Measurements from ENCODE around the gene VLDLR.

VLDLR gene

GRCh38 chr9:2603621-2604020, 18.0 kb upstream of the VLDLR start:
- H3K9me3 ChIP-seq (ENCODE audit: control insufficient read depth, insufficient read depth, low read length), result no peaks in the 10 kb centered on the region
- H3K27me3 ChIP-seq (ENCODE audit: control insufficient read depth, insufficient read depth, low read length), result no peaks in the 10 kb centered on the region
- H3K36me3 ChIP-seq (ENCODE audit: control insufficient read depth, insufficient read depth, low read length), result no peaks in the 10 kb centered on the region
- no peak overlapping the region for H3K4me3 ChIP-seq (ENCODE audit: low read depth, low read length)
- no peaks in the 10 kb centered on the region for H3K4me1 ChIP-seq (ENCODE audit: control insufficient read depth, insufficient read depth, low read length)
- H3K9ac ChIP-seq (ENCODE audit: low read depth, low read length), result no peak overlapping the region

GRCh38 chr9:2605246-2605645, 16.3 kb upstream of the VLDLR start:
- no peaks in the 10 kb centered on the region for H3K9me3 ChIP-seq (ENCODE audit: control insufficient read depth, insufficient read depth, low read length)
- H3K9ac ChIP-seq (ENCODE audit: low read depth, low read length), result no peak overlapping the region
- no peak overlapping the region for H3K4me3 ChIP-seq (ENCODE audit: low read depth, low read length)
- H3K4me1 ChIP-seq (ENCODE audit: control insufficient read depth, insufficient read depth, low read length), result no peaks in the 10 kb centered on the region
- no peaks in the 10 kb centered on the region for H3K27me3 ChIP-seq (ENCODE audit: control insufficient read depth, insufficient read depth, low read length)
- H3K36me3 ChIP-seq (ENCODE audit: control insufficient read depth, insufficient read depth, low read length), result no peaks in the 10 kb centered on the region

GRCh38 chr9:2608276-2608675, 13.3 kb upstream of the VLDLR start:
- no peaks in the 10 kb centered on the region for H3K36me3 ChIP-seq (ENCODE audit: control insufficient read depth, insufficient read depth, low read length)
- no peak overlapping the region for H3K4me3 ChIP-seq (ENCODE audit: low read depth, low read length)
- H3K9me3 ChIP-seq (ENCODE audit: control insufficient read depth, insufficient read depth, low read length), result no peaks in the 10 kb centered on the region
- peaks cover 5% of the 10 kb centered on the region for H3K4me1 ChIP-seq (ENCODE audit: control insufficient read depth, insufficient read depth, low read length)
- H3K9ac ChIP-seq (ENCODE audit: low read depth, low read length), result no peak overlapping the region
- H3K27me3 ChIP-seq (ENCODE audit: control insufficient read depth, insufficient read depth, low read length), result no peaks in the 10 kb centered on the region

DNA sequence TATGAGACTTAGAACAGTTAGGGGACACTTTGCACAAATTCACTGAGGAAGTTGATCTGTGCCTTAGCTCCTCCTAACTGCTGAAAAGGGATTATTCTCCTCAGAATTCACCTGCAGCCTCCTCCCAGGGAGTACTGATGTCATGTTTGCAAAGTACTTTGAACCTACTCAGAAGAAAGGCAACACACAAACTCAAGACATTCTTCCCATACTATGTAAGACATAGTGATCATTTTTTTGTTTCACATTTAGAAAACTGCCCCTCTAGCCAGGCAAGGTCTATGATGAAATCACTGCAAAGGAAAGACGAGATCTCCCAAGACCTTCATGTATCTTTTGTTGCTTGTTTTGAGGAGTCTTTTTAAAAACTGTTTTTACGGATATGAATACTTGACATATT, 10.6 kb upstream of the VLDLR start:
- H3K4me1 ChIP-seq (ENCODE audit: control insufficient read depth, insufficient read depth, low read length), result peaks cover 24% of the 10 kb centered on the region
- H3K27me3 ChIP-seq (ENCODE audit: control insufficient read depth, insufficient read depth, low read length), result no peaks in the 10 kb centered on the region
- H3K9me3 ChIP-seq (ENCODE audit: control insufficient read depth, insufficient read depth, low read length), result no peaks in the 10 kb centered on the region
- no peak overlapping the region for H3K9ac ChIP-seq (ENCODE audit: low read depth, low read length)
- no peaks in the 10 kb centered on the region for H3K36me3 ChIP-seq (ENCODE audit: control insufficient read depth, insufficient read depth, low read length)
- H3K4me3 ChIP-seq (ENCODE audit: low read depth, low read length), result no peak overlapping the region

DNA sequence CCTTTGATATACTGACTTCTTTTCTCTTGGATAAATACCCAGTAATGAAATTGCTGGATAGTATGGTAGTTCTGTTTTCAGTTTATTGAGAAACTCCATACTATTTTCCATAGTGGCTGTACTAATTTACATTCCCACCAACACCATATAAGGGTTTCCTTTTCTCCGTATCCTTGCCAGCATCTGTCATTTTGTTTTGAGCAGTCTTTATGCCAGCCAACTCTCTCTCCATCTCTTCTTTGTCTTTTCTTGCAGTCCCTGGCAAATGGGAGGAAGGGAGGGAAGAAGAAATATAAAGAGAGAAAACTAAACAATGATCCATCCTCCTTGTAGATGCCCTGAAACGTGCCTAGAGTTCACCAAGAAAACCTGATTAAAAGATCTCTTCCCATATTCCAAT, 9.6 kb upstream of the VLDLR start:
- Histone ChIP-seq H3K9me3 (ENCODE audit: control insufficient read depth, insufficient read depth, low read length) (no peaks in the 10 kb centered on the region), H3K9ac (ENCODE audit: low read depth, low read length) (no peak overlapping the region), H3K4me3 (ENCODE audit: low read depth, low read length) (no peak overlapping the region), H3K36me3 (ENCODE audit: control insufficient read depth, insufficient read depth, low read length) (no peaks in the 10 kb centered on the region), H3K4me1 (ENCODE audit: control insufficient read depth, insufficient read depth, low read length) (peaks cover 24% of the 10 kb centered on the region), H3K27me3 (ENCODE audit: control insufficient read depth, insufficient read depth, low read length) (no peaks in the 10 kb centered on the region)

DNA sequence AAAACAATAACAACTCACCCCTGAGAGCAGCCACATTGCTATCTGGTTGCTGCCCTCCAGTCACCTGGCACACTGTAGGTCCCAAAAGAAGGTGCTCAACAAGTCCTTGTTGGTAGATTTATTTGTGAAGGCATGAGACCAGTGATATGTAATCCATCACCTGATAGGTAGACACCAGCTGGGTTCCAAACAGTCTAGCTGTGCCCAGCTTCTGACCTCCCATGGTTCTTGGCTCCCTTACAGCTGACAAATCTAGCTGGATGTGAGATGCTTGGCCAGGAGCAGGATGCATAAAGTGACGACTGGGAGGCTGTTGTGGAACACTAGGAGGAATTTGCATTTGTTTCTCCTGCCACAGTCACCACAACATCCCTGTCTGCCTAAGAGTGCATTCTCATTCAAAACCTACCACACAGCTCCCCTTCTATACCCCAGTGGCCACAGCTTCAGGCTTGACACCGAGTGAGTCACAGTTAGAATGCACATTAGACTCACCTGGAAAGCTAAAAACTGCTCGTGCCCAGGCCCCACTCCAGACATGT, 7.8 kb upstream of the VLDLR start:
- Histone ChIP-seq H3K9ac (ENCODE audit: low read depth, low read length) (no peak overlapping the region), H3K4me1 (ENCODE audit: control insufficient read depth, insufficient read depth, low read length) (peaks cover 24% of the 10 kb centered on the region), H3K9me3 (ENCODE audit: control insufficient read depth, insufficient read depth, low read length) (no peaks in the 10 kb centered on the region), H3K36me3 (ENCODE audit: control insufficient read depth, insufficient read depth, low read length) (no peaks in the 10 kb centered on the region), H3K4me3 (ENCODE audit: low read depth, low read length) (no peak overlapping the region), H3K27me3 (ENCODE audit: control insufficient read depth, insufficient read depth, low read length) (no peaks in the 10 kb centered on the region)

DNA sequence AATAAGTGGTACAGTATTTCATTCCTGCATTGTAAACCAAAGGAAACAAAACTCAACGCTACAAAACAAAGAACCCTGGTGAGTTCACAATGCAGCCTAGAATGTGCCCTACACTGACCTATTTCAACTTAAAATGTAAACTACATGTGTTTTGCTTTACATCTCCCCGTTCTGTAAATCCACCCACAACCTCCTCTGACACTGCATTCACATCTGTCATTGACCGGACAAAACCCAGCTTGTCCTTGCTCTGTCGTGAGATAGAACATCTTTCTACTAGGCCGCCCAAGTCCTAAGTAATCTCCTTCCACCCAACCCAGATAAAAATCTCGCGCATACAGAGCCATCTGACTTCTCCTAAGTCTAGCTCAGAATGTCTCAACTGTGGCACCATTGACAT, 6.1 kb upstream of the VLDLR start:
- no peaks in the 10 kb centered on the region for H3K36me3 ChIP-seq (ENCODE audit: control insufficient read depth, insufficient read depth, low read length)
- H3K27me3 ChIP-seq (ENCODE audit: control insufficient read depth, insufficient read depth, low read length), result peaks cover 10% of the 10 kb centered on the region
- no peak overlapping the region for H3K9ac ChIP-seq (ENCODE audit: low read depth, low read length)
- H3K9me3 ChIP-seq (ENCODE audit: control insufficient read depth, insufficient read depth, low read length), result no peaks in the 10 kb centered on the region
- peaks cover 24% of the 10 kb centered on the region for H3K4me1 ChIP-seq (ENCODE audit: control insufficient read depth, insufficient read depth, low read length)
- H3K4me3 ChIP-seq (ENCODE audit: low read depth, low read length), result no peak overlapping the region

DNA sequence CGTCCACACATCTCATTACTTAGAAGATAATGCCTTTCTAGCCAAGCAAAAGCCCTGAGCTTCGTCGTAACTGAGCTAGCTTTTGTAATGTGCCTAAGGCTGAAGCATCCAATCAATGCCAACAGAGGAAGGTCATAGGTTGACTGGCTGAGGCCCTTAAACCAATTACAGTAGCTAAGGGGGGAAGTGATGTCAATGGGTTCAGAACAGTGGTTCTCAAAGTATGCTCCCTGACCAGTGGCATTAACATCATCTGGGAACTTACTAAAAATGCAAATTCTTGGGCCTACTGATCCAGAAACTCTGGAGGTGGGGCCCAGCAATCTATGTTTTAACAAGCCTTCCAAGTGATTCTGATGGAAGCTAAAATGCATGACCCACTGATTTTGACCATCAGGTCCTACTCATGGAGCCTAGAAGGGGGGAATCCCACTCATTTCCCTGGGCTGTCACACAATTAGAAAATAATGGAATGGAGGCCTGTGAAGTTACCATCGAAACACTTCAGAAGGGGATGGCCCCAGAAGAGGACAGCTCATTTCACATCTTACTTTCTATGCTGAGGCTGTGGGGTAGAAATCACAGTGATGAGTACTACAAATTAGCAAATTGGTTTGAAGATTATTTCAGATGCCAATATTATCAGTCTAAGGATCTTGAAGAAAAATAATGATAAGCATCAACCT, 4.8 kb upstream of the VLDLR start:
- Histone ChIP-seq H3K9ac (ENCODE audit: low read depth, low read length) (no peak overlapping the region), H3K4me3 (ENCODE audit: low read depth, low read length) (no peak overlapping the region), H3K27me3 (ENCODE audit: control insufficient read depth, insufficient read depth, low read length) (peaks cover 13% of the 10 kb centered on the region), H3K9me3 (ENCODE audit: control insufficient read depth, insufficient read depth, low read length) (no peaks in the 10 kb centered on the region), H3K36me3 (ENCODE audit: control insufficient read depth, insufficient read depth, low read length) (no peaks in the 10 kb centered on the region), H3K4me1 (ENCODE audit: control insufficient read depth, insufficient read depth, low read length) (peaks cover 28% of the 10 kb centered on the region)

- no peaks in the 10 kb centered on the region for H3K36me3 ChIP-seq (ENCODE audit: control insufficient read depth, insufficient read depth, low read length)
- peaks cover 18% of the 10 kb centered on the region for H3K27me3 ChIP-seq (ENCODE audit: control insufficient read depth, insufficient read depth, low read length)
- peaks cover 23% of the 10 kb centered on the region for H3K4me1 ChIP-seq (ENCODE audit: control insufficient read depth, insufficient read depth, low read length)
- H3K9me3 ChIP-seq (ENCODE audit: control insufficient read depth, insufficient read depth, low read length), result no peaks in the 10 kb centered on the region
- no peak overlapping the region for H3K9ac ChIP-seq (ENCODE audit: low read depth, low read length)
- no peak overlapping the region for H3K4me3 ChIP-seq (ENCODE audit: low read depth, low read length)
Measured at GRCh38 chr9:2618289-2618688, 3.3 kb upstream of the VLDLR start.

GRCh38 chr9:2620919-2621721, 467 bp upstream of the VLDLR start:
- Histone ChIP-seq H3K9ac (ENCODE audit: low read depth, low read length) (peak overlapping the region; percentile 42), H3K27me3 (ENCODE audit: control insufficient read depth, insufficient read depth, low read length) (peaks cover 24% of the 10 kb centered on the region)

GRCh38 chr9:2622461-2623287, 1.1 kb downstream of the VLDLR start:
- Histone ChIP-seq H3K9ac (ENCODE audit: low read depth, low read length) (peak overlapping the region; percentile 57), H3K9me3 (ENCODE audit: control insufficient read depth, insufficient read depth, low read length) (no peaks in the 10 kb centered on the region), H3K36me3 (ENCODE audit: control insufficient read depth, insufficient read depth, low read length) (no peaks in the 10 kb centered on the region), H3K4me1 (ENCODE audit: control insufficient read depth, insufficient read depth, low read length) (peaks cover 11% of the 10 kb centered on the region), H3K4me3 (ENCODE audit: low read depth, low read length) (peak overlapping the region; percentile 86), H3K27me3 (ENCODE audit: control insufficient read depth, insufficient read depth, low read length) (peaks cover 24% of the 10 kb centered on the region)

More at GRCh38 chr9:2620919-2621721, 467 bp upstream of the VLDLR start:
- H3K36me3 ChIP-seq (ENCODE audit: control insufficient read depth, insufficient read depth, low read length), result no peaks in the 10 kb centered on the region
- H3K4me3 ChIP-seq (ENCODE audit: low read depth, low read length), result peak overlapping the region; percentile 86
- H3K9me3 ChIP-seq (ENCODE audit: control insufficient read depth, insufficient read depth, low read length), result no peaks in the 10 kb centered on the region
- peaks cover 11% of the 10 kb centered on the region for H3K4me1 ChIP-seq (ENCODE audit: control insufficient read depth, insufficient read depth, low read length)

All from iPS-15b (cell line).